HepG2 (cell line): ENCODE results near the gene ZSCAN4. TPM values are rescaled to one million over a fixed set of nuclear protein-coding genes. Genes with fewer than 3 reads are reported as not detected.

Experiments used
- CHD2 ChIP-seq: IDR thresholded peaks from 2 replicates; pipeline ENCODE4 v1.6.1; 2011; ENCODE audit warnings: low read depth, low read length, improper control_type of control experiment
- FOXJ3 ChIP-seq: sonication (generic); formaldehyde crosslinking; IDR thresholded peaks from 2 replicates; pipeline ENCODE4 v1.4.0; 2020; ENCODE audit warnings: missing genetic modification reagents, mild to moderate bottlenecking, borderline replicate concordance
- GZF1 ChIP-seq: sonication (generic); formaldehyde crosslinking; IDR thresholded peaks from 2 replicates; pipeline ENCODE4 v1.5.1; 2020; ENCODE audit warnings: mild to moderate bottlenecking, missing genetic modification reagents
- HDAC6 ChIP-seq: fragments of 200-600 bp; sonication (generic); IDR thresholded peaks from 2 replicates; pipeline ENCODE4 v1.7.0; 2017; ENCODE audit warnings: mild to moderate bottlenecking, antibody characterized with exemption, low read length, low read depth
- HNF4A ChIP-seq: sonication (generic); formaldehyde crosslinking; IDR thresholded peaks from 2 replicates; pipeline ENCODE4 v1.4.0; 2020; ENCODE audit warnings: missing genetic modification reagents
- HOXA5 ChIP-seq: sonication (generic); formaldehyde crosslinking; IDR thresholded peaks from 2 replicates; pipeline ENCODE4 v1.4.0; 2020; ENCODE audit warnings: missing genetic modification reagents
- HOXD1 ChIP-seq: sonication (generic); formaldehyde crosslinking; IDR thresholded peaks from 2 replicates; pipeline ENCODE4 v1.5.0; 2020; ENCODE audit warnings: missing genetic modification reagents
- KDM6A ChIP-seq: IDR thresholded peaks from 2 replicates; pipeline ENCODE4 v1.6.1; 2016; ENCODE audit warnings: low read depth
- MED8 ChIP-seq: sonication (generic); formaldehyde crosslinking; IDR thresholded peaks from 2 replicates; pipeline ENCODE4 v1.8.1; 2023; ENCODE audit warnings: mild to moderate bottlenecking, missing genetic modification reagents; ENCODE audit not compliant: insufficient replicate concordance
- NCOR1 ChIP-seq: fragments of 200-600 bp; sonication (generic); IDR thresholded peaks from 2 replicates; pipeline ENCODE4 v1.7.0; 2017; ENCODE audit warnings: antibody characterized with exemption, low read length, borderline replicate concordance
- NFIB ChIP-seq: sonication (generic); formaldehyde crosslinking; IDR thresholded peaks from 2 replicates; pipeline ENCODE4 v1.9.0; 2021; ENCODE audit warnings: missing genetic modification reagents, mild to moderate bottlenecking, borderline replicate concordance
- PAF1 ChIP-seq: IDR thresholded peaks from 2 replicates; pipeline ENCODE4 v1.6.1; 2016; ENCODE audit warnings: missing genetic modification reagents, missing compliant biosample characterization
- RBM39 ChIP-seq: fragments of 200-400 bp; formaldehyde crosslinking; IDR thresholded peaks from one replicate; pipeline ENCODE4 v1.6.1; 2018; ENCODE audit warnings: antibody characterized with exemption, mild to moderate bottlenecking, low read depth, low read length; ENCODE audit not compliant: poor library complexity, severe bottlenecking
- SOX13 ChIP-seq, 3 experiments: fragments of 450-650 bp in 1 of 3; sonication (generic) in 1 of 3; formaldehyde crosslinking in 1 of 3; IDR thresholded peaks in 2 of 3; conservative IDR thresholded peaks in 1 of 3; 2 replicates each; pipeline versions ENCODE4 v1.5.0 to v1.6.1; 2016 to 2020; ENCODE audit warnings: antibody characterized with exemption in 1 of 3, mild to moderate bottlenecking in 1 of 3, missing compliant biosample characterization in 1 of 3, missing genetic modification reagents in 1 of 3, moderate library complexity in 1 of 3
- ZBTB38 ChIP-seq: sonication (generic); formaldehyde crosslinking; IDR thresholded peaks from 2 replicates; pipeline ENCODE4 v1.5.1; 2020; ENCODE audit warnings: mild to moderate bottlenecking, missing genetic modification reagents
- ZNF160 ChIP-seq: sonication (generic); formaldehyde crosslinking; IDR thresholded peaks from 2 replicates; pipeline ENCODE4 v1.8.0; 2022; ENCODE audit warnings: mild to moderate bottlenecking, inconsistent platforms, missing genetic modification reagents
- ZNF20 ChIP-seq: sonication (generic); formaldehyde crosslinking; IDR thresholded peaks from 2 replicates; pipeline ENCODE4 v1.4.0; 2020; ENCODE audit warnings: mild to moderate bottlenecking, moderate library complexity, missing genetic modification reagents
- ZNF343 ChIP-seq: sonication (generic); formaldehyde crosslinking; IDR thresholded peaks from 2 replicates; pipeline ENCODE4 v1.4.0; 2020; ENCODE audit warnings: mild to moderate bottlenecking, missing genetic modification reagents
- ZNF564 ChIP-seq: sonication (generic); formaldehyde crosslinking; IDR thresholded peaks from 2 replicates; pipeline ENCODE4 v1.8.1; 2023; ENCODE audit warnings: mild to moderate bottlenecking, missing genetic modification reagents
- polyA plus RNA-seq, 8 experiments: library from polyadenylated mRNA; depleted of rRNA in 3 of 8; stranded (reverse) in 7 of 8; unstranded in 1 of 8; fragments of >200 nt; fragmentation: Illumina TruSeq in 4 of 8; extraction: Trizol in 4 of 8; gene quantifications; 2 replicates each; pipeline versions ENCODE4 v1.2.1 to v1.2.3, GENCODE V29; 2011 to 2016; ENCODE audit warnings: low read depth in 4 of 8, missing spikeins in 1 of 8, mixed read lengths in 1 of 8; ENCODE audit not compliant: insufficient read depth in 1 of 8
- total RNA-seq, 5 experiments: library from RNA; depleted of rRNA; stranded (reverse); fragments of >200 nt; fragmentation: Illumina TruSeq; extraction: Trizol; gene quantifications; 2 replicates each; pipeline ENCODE4 v1.2.3, GENCODE V29; 2016; ENCODE audit warnings: low read depth in 1 of 5
- TF ChIP-seq, protein P1 (sequence below): sonication (generic); formaldehyde crosslinking; IDR thresholded peaks from 2 replicates; pipeline ENCODE4 v1.5.0; 2020; ENCODE audit warnings: missing genetic modification reagents
- TF ChIP-seq, protein P2 (sequence below): sonication (generic); formaldehyde crosslinking; IDR thresholded peaks from 2 replicates; pipeline ENCODE4 v1.5.0; 2020; ENCODE audit warnings: mild to moderate bottlenecking, missing genetic modification reagents
- TF ChIP-seq, protein P3 (sequence below): sonication (generic); formaldehyde crosslinking; IDR thresholded peaks from 2 replicates; pipeline ENCODE4 v1.5.0; 2020; ENCODE audit warnings: mild to moderate bottlenecking, missing genetic modification reagents, moderate library complexity
- TF ChIP-seq, protein P4 (sequence below): IDR thresholded peaks from 2 replicates; pipeline ENCODE4 v1.6.1; 2018; ENCODE audit warnings: missing genetic modification reagents, mild to moderate bottlenecking, missing compliant biosample characterization

ZSCAN4 gene
- total and polyA plus RNA-seq, 2 of the 13 experiments (the other 11 are each of a cell fraction or from before 2014, with no cell fraction given), result 0.60 to 0.73 TPM

DNA sequence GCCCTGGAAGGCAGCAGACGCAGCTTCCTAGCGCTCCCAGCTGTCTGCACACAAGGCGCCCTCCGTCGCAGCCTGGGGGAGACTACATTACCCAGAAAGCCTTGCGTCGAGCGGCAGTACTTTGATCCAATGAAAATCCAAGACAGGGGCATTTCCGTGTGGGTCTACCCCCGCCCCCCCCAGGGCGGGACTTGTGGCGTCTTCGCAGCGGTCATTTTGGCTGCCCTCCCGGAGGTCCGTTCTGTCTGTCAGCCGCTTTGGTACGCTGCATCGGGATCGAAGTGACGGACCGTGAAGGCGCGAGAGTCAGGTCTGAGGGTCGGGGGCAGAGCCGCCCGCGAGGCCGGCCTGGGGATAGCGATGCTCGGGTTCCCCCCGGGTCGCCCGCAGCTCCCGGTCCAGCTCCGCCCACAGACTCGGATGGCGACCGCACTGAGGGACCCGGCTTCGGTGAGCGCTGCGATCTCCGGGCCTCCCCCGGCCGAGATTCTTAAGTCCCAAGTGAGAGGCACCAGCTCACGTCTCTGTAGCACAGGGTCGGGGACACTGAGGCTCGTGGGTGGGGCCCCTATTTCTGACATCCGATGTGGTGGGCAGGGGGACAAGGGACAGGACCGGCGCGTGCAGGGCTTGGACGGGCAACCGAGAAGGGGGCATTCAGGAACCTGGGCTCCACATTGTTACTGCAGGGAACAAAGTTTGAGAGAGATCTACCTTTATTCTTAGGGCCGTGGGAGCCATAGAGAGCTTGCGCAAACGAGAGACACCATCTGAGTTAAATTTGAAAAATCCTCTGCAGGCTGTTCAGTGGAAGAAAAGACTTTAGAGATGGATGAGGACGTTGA lies 35.5 kb upstream of the ZSCAN4 start, which contains the start of gene ZNF211 (continued):
- TF ChIP-seq, protein P1, sequence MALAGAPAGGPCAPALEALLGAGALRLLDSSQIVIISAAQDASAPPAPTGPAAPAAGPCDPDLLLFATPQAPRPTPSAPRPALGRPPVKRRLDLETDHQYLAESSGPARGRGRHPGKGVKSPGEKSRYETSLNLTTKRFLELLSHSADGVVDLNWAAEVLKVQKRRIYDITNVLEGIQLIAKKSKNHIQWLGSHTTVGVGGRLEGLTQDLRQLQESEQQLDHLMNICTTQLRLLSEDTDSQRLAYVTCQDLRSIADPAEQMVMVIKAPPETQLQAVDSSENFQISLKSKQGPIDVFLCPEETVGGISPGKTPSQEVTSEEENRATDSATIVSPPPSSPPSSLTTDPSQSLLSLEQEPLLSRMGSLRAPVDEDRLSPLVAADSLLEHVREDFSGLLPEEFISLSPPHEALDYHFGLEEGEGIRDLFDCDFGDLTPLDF, result no peak
- TF ChIP-seq PAF1 (CRISPR knock-in tag) (no peak), ZNF160 (CRISPR knock-in tag) (peak; percentile 56; the same call in 1 of the 2 replicates), NCOR1 (peak; percentile 46; the same call in 1 of the 2 replicates), CHD2 (peak; percentile 53; the same call in 1 of the 2 replicates), KDM6A (no peak), SOX13 (IDR thresholded peaks at IDR 0.05) (no peak), SOX13 (CRISPR knock-in tag; conservative IDR thresholded peaks at IDR 0.05 in 1 of 2, IDR thresholded peaks at IDR 0.05 in 1 of 2) (no peak), HNF4A (CRISPR knock-in tag) (no peak), NFIB (CRISPR knock-in tag) (no peak), RBM39 (peak; percentile 55), ZNF564 (CRISPR knock-in tag) (peak; percentile 44; the same call in 1 of the 2 replicates), FOXJ3 (CRISPR knock-in tag) (no peak), HOXD1 (CRISPR knock-in tag) (no peak), ZNF20 (CRISPR knock-in tag) (no peak), ZNF343 (CRISPR knock-in tag) (0 out of 2 replicates have a peak, but pooled peaks have one; percentile 73), GZF1 (CRISPR knock-in tag) (no peak), ZBTB38 (0 out of 2 replicates have a peak, but pooled peaks have one; percentile 49), HOXA5 (CRISPR knock-in tag) (peak; percentile 19; the same call in 1 of the 2 replicates), HDAC6 (no peak), MED8 (CRISPR knock-in tag) (no peak)
- TF ChIP-seq, protein P2, sequence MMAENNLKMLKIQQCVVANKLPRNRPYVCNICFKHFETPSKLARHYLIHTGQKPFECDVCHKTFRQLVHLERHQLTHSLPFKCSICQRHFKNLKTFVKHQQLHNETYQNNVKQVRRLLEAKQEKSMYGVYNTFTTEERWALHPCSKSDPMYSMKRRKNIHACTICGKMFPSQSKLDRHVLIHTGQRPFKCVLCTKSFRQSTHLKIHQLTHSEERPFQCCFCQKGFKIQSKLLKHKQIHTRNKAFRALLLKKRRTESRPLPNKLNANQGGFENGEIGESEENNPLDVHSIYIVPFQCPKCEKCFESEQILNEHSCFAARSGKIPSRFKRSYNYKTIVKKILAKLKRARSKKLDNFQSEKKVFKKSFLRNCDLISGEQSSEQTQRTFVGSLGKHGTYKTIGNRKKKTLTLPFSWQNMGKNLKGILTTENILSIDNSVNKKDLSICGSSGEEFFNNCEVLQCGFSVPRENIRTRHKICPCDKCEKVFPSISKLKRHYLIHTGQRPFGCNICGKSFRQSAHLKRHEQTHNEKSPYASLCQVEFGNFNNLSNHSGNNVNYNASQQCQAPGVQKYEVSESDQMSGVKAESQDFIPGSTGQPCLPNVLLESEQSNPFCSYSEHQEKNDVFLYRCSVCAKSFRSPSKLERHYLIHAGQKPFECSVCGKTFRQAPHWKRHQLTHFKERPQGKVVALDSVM, result no peak
- TF ChIP-seq, protein P3, sequence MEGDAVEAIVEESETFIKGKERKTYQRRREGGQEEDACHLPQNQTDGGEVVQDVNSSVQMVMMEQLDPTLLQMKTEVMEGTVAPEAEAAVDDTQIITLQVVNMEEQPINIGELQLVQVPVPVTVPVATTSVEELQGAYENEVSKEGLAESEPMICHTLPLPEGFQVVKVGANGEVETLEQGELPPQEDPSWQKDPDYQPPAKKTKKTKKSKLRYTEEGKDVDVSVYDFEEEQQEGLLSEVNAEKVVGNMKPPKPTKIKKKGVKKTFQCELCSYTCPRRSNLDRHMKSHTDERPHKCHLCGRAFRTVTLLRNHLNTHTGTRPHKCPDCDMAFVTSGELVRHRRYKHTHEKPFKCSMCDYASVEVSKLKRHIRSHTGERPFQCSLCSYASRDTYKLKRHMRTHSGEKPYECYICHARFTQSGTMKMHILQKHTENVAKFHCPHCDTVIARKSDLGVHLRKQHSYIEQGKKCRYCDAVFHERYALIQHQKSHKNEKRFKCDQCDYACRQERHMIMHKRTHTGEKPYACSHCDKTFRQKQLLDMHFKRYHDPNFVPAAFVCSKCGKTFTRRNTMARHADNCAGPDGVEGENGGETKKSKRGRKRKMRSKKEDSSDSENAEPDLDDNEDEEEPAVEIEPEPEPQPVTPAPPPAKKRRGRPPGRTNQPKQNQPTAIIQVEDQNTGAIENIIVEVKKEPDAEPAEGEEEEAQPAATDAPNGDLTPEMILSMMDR, result peak; percentile 40; the same call in 1 of the 2 replicates
- TF ChIP-seq, protein P4, sequence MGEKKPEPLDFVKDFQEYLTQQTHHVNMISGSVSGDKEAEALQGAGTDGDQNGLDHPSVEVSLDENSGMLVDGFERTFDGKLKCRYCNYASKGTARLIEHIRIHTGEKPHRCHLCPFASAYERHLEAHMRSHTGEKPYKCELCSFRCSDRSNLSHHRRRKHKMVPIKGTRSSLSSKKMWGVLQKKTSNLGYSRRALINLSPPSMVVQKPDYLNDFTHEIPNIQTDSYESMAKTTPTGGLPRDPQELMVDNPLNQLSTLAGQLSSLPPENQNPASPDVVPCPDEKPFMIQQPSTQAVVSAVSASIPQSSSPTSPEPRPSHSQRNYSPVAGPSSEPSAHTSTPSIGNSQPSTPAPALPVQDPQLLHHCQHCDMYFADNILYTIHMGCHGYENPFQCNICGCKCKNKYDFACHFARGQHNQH, result peak; percentile 71; the same call in 1 of the 2 replicates
